HFF-Myc (cell line): ENCODE data around the gene RNF7.
"Not testable (repeated sequence)": the region's sequence is repeated elsewhere in the genome, so short reads cannot be mapped to it uniquely, and the experiment has no call there.

Source experiments
- DNase-seq: peaks from one replicate; pipeline ENCODE4 v3.0.0-alpha.2; 2011; ENCODE audit warnings: low read depth; ENCODE audit errors: extremely low read depth
- H3K4me3 ChIP-seq: replicated peaks from 2 replicates; pipeline ENCODE4 v1.5.1; 2011; ENCODE audit warnings: low read depth, mild to moderate bottlenecking, control low read depth, low read length
- CTCF ChIP-seq: IDR thresholded peaks from 2 replicates; pipeline ENCODE4 v1.5.1; 2012; ENCODE audit warnings: mild to moderate bottlenecking, low read depth, low read length, control low read depth; ENCODE audit errors: missing control alignments

Gene RNF7

GRCh38 chr3:141788149-141788548, 50.1 kb downstream of the RNF7 start:
- DNase-seq: no peak
- H3K4me3 ChIP-seq: no peak overlapping the region
- no peak for TF ChIP-seq CTCF

- DNase-seq, H3K4me3 ChIP-seq: not testable (repeated sequence)
These were observed 50.7 kb downstream of the RNF7 start for GRCh38 chr3:141788750-141789149.

DNA sequence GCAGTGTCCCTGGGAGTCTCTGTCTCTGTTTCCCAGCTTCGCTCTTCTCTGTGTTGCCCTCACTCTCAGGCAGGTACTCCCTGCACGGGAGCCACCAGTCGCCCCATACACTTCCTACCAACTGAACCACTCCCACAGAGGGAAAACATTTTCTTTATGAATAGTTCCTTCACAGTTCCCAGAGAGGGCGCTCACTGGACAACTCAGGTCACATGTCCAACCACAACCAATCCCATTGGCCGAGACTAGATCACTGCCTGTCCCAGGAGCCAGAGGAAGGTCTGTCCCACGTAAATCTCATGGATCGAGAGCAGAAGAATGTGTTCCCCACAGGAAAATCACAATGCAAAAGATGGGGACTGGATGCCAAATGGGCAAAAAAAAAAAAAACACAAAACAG, 51.2 kb downstream of the RNF7 start:
- H3K4me3 ChIP-seq: no peak overlapping the region
- no peak for TF ChIP-seq CTCF
- DNase-seq: no peak

- TF ChIP-seq CTCF: no peak
- H3K4me3 ChIP-seq: no peak overlapping the region
- DNase-seq: no peak
These were observed 52.1 kb downstream of the RNF7 start for GRCh38 chr3:141790171-141790570.

DNA sequence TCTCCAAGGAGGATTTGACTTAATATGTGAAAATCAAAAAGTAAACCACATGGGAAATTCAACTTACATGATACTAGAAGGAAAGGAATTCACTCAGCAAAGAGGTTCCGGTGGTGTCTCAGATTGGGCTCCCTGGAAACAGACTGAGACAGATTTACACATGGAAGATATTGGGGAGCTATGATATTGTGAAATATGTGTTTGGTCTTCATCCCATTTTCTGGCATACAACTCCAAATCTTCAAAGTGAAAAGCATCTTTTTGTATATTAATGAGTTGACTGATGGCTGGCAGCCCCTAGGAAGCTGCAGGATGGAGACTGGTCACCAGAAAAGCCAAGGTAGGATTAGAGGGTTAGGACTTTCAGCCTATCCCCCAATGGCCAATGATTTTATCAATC, 54.4 kb downstream of the RNF7 start:
- TF ChIP-seq CTCF: no peak
- H3K4me3 ChIP-seq: no peak overlapping the region
- no peak for DNase-seq

DNA sequence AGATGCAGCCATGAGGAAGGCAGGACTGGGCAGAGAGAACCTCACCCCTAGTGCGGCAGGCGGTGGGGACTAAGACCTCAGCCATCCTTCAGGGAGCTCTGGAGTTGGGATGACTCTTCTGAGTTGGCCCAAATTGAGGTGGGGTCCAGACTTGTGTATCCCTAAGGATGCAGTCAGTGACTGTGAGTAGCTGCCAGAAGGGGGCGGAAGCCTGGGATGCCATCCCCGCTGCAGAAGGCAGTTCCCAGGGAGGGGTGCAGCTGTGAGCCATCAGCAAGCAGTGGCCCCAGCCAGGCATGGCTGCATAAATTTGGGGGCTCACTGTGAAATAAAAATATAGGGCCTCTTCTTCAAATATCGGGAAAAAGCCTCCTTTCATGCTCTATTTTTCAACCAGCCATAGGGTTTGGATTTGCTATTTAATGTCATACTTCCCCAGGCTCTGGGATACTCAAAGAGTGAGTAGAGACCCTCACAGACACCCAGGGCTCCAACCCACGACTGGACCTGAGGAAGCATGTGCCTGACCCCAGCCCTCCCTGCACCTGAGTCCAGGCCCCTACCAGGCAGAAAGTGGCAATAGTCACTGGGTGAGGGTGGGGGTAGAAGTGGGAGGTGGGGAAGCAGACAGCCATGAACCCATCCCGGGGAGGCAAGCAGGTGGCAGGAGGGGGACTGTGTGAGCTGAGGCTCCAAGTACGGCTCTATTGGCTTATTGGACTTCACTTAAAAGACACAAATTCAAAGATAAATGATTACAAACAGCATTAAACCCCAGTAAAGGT, 55.6 kb downstream of the RNF7 start:
- no peak for DNase-seq
- H3K4me3 ChIP-seq: no peak overlapping the region
- no peak for TF ChIP-seq CTCF

- DNase-seq: no peak
- TF ChIP-seq CTCF: no peak
These were observed 57.2 kb downstream of the RNF7 start for GRCh38 chr3:141795276-141795675.

More at GRCh38 chr3:141795276-141795675, 57.2 kb downstream of the RNF7 start:
- no peak overlapping the region for H3K4me3 ChIP-seq
